HG03280 (cell line): Measurements from ENCODE around the gene SPATS2.
"Not testable (repeated sequence)": the region's sequence is repeated elsewhere in the genome, so short reads cannot be mapped to it uniquely, and the experiment has no call there.

ENCODE experiments used
- ATAC-seq: cut with Tn5 transposase; IDR thresholded peaks from one replicate; pipeline ENCODE4 v1.9.1; 2021; ENCODE audit warnings: mild to moderate bottlenecking, moderate library complexity; ENCODE audit not compliant: unreplicated experiment

SPATS2 gene

GRCh38 chr12:49509681-49510080 lies 142.4 kb downstream of the SPATS2 start:
- not testable (repeated sequence) for ATAC-seq

- no peak for ATAC-seq
Measured at GRCh38 chr12:49511410-49511809, 144.1 kb downstream of the SPATS2 start.

GRCh38 chr12:49512546-49512945 lies 145.3 kb downstream of the SPATS2 start:
- ATAC-seq = no peak

- no peak for ATAC-seq
Measured at GRCh38 chr12:49515266-49515665, 148.0 kb downstream of the SPATS2 start.

- no peak for ATAC-seq
Measured at GRCh38 chr12:49518914-49519573, 151.8 kb downstream of the SPATS2 start.

- no peak for ATAC-seq
Measured at GRCh38 chr12:49519574-49519936, 152.3 kb downstream of the SPATS2 start.

GRCh38 chr12:49521389-49521788 lies 154.1 kb downstream of the SPATS2 start:
- ATAC-seq = no peak

GRCh38 chr12:49524660-49525324 lies 157.5 kb downstream of the SPATS2 start:
- no peak for ATAC-seq

GRCh38 chr12:49525942-49526341 lies 158.7 kb downstream of the SPATS2 start:
- ATAC-seq = no peak

- ATAC-seq = no peak
Measured at GRCh38 chr12:49527361-49528130, 160.3 kb downstream of the SPATS2 start.

- ATAC-seq = no peak
Measured at GRCh38 chr12:49529414-49529813, 162.2 kb downstream of the SPATS2 start.

GRCh38 chr12:49531745-49532144 lies 164.5 kb downstream of the SPATS2 start:
- no peak for ATAC-seq

- no peak for ATAC-seq
Measured at GRCh38 chr12:49533331-49533730, 166.1 kb downstream of the SPATS2 start.

- ATAC-seq = not testable (repeated sequence)
Measured at GRCh38 chr12:49534122-49534521, 166.9 kb downstream of the SPATS2 start.

- no peak for ATAC-seq
Measured at GRCh38 chr12:49534731-49535278, 167.5 kb downstream of the SPATS2 start.

GRCh38 chr12:49535921-49536525 lies 168.8 kb downstream of the SPATS2 start:
- no peak for ATAC-seq

GRCh38 chr12:49536526-49537071 lies 169.3 kb downstream of the SPATS2 start:
- ATAC-seq = no peak

GRCh38 chr12:49537231-49537751 lies 170.0 kb downstream of the SPATS2 start:
- ATAC-seq = no peak

- no peak for ATAC-seq
Measured at GRCh38 chr12:49537752-49538509, 170.7 kb downstream of the SPATS2 start.
